GM18861 (cell line): ENCODE data around the gene MEIOSIN.

Experiments used
- ATAC-seq: cut with Tn5 transposase; IDR thresholded peaks from one replicate; pipeline ENCODE4 v1.9.1; 2021; ENCODE audit not compliant: unreplicated experiment

MEIOSIN gene

GRCh38 chr19:45779231-45780145 lies 46.2 kb downstream of the MEIOSIN start:
- ATAC-seq = no peak

- ATAC-seq = no peak
Observed at GRCh38 chr19:45780146-45780447, 46.9 kb downstream of the MEIOSIN start.

GRCh38 chr19:45780448-45781213 lies 47.4 kb downstream of the MEIOSIN start:
- ATAC-seq = no peak

DNA sequence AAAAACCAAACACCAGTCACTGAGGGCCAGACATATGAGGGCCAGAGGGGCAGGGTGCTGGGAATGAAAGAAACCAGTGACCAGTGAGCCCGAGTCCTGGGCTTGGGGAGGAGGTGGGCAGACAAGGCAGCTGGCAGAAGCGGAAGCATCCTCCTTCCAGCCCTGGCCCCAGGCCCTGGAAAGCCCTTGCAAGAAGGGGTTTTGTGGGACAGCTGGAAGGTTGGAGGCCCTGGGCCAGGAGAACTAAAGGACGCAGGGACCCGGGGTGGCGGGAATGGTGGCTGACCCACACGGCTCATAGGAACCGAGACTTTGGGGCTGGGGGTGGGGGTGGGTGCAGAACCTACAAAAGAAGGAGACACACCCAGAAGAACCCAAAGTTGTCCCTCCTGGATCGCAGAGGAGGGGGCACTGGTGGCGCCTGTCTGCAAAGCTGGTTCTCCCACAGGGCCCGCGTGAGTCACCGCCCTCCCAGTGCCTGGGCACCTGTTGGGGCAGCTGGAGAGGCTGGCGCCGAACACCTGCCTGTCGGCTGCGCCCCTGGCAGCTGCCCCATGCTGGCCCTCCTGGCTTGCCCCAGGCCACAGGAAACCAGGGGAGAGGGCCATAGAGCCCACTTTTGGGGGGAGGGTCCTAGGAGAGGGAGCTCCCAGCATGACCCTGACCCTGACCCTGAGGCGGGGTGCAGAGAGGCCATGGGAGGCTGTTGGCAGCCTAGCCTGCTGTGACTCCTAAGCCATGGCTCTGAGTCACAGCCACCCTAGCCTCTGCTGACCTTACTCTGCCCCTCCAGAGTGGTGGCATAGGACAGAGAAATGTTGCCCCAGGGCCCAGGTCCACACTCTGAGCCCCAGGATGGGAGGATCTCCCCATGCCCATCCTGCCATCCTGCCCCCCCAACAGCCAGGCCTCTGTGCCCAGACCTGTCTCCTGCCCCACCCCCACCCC lies 48.2 kb downstream of the MEIOSIN start:
- ATAC-seq = no peak

DNA sequence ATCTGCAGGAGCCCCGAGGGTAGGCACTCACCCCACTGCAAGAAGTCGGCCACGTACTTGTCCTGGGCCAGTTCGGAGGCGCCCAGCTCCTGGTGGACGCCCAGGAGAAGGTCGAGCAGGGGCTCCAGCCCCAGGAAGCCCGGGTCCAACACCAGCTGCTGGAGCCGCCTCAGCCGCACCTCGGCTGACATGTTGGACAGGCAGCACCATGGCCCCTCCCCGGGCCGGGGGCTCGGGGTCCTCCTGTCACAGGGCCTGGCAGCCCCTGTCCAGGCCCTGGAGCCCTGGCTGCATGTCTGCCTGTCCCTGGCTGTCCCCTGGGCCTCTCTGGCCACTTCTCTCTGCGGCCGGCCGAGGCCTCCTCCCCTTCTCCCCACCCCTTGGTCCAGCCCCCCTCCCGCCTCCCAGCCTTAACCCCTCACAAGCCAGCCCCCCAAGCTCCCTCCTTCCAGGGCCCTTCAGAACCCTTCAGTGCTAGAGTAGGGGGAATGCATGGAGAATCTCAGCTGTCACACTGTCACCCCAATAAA lies 49.0 kb downstream of the MEIOSIN start, which contains the start of gene DMPK:
TSS of gene DMPK (minus strand) at position 329 of the 530 bp plus-strand sequence. CDS start at position 191, 138 bp downstream.
- ATAC-seq = no peak

GRCh38 chr19:45782820-45783785 lies 49.9 kb downstream of the MEIOSIN start:
- no peak for ATAC-seq

GRCh38 chr19:45784096-45784495 lies 50.9 kb downstream of the MEIOSIN start:
- ATAC-seq = no peak

DNA sequence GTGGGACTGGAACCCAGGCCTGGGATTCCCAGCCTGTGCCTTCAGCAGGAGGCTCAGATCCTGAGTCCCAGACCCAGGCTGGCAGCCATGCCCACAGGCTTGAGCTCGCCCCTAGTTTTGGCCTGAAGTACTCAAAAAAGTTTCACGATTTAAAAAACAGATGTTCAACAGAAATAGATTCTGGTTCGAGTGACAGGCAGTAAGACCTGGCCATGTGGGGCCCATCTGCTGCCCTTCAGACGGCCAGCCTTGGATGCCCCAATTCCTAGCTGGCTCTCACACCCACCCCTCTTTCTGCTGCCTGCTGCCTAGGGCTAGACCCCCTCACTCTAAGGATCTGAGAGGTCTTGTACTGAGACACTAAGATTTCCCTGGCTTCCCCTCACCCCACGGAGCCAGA lies 51.9 kb downstream of the MEIOSIN start:
- ATAC-seq = no peak

GRCh38 chr19:45785781-45786532 lies 52.7 kb downstream of the MEIOSIN start:
- ATAC-seq = no peak

DNA sequence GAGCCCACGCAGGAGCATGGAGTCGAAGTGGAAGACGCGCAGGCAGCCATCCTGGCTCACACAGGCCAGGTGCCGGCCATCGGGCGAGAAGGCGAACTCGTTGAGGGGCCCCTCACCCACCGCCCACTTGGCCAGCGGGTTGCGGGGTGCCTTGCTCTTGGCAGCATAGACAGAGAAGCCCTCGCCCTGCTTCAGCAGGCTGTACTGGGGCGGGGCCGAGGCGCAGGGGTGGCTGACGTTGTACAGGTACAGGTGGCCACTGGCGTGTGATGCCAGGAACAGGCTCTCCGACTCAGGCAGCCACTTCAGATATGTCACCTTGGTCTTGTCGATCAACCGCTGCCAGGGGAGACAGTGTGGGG lies 53.3 kb downstream of the MEIOSIN start:
- ATAC-seq = no peak

GRCh38 chr19:45789035-45789786 lies 56.0 kb downstream of the MEIOSIN start:
- no peak for ATAC-seq

- no peak for ATAC-seq
Observed at GRCh38 chr19:45790942-45791341, 57.7 kb downstream of the MEIOSIN start.

GRCh38 chr19:45791744-45792469 lies 58.7 kb downstream of the MEIOSIN start:
- no peak for ATAC-seq

DNA sequence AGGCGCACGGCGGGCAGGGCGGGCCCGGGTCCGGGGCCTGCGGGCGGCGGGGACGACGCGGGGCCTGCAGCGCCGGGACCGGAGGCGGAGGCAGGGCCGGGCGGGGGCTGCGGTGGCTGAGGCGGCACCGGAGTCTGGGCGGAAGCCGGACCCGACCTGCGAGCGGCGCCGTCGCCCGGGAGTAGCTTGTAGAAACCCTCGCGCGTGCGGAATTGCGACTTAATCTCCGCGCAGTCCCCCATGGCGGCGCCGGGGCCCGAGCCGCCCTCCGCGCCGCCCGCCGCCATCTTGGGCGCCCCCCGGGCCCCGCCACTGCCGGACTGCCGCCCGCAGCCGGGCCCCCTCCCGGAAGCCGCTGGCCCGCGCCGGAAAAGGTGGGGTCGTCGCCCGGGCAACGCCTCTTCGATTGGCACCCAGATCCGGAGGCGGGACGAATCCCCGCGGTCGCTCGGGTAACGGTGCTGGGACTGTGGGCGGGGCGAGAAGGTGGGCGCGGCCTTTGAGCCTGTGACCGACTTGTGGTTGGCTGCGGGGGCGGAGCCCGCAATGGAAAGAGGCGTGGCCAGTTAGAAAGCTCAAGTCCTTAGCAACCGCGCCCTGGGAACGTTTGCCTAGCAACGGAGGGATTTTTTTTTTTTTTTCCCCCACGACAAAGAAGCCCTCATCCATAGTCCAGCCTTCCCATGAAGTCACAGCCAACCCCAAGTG lies 59.4 kb downstream of the MEIOSIN start, which contains the start of gene DMWD:
TSS of gene DMWD (minus strand) at position 376 of the 708 bp plus-strand sequence. CDS start at position 287, 89 bp downstream.
- peak; percentile 81 for ATAC-seq

GRCh38 chr19:45793178-45793564 lies 59.9 kb downstream of the MEIOSIN start:
- no peak for ATAC-seq

- ATAC-seq = no peak
Observed at GRCh38 chr19:45793876-45794275, 60.6 kb downstream of the MEIOSIN start.

DNA sequence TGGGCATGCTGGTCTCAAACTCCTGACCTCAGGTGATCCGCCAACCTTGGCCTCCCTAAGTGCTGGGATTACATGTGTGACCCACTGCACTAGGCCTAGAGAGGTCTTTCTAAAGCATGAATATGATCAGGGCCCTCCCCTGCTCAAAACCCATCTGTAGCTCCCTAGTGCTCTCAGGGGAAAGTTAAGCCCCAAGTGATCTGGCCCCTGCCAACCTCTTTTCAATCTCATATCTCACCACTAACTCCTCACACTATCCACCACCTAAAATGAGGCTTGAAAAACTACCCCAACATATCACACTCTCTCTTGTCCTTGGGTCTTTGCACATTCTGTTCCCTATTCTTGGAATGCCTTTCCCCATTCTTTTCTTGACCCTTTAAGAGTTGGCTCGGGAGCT lies 61.4 kb downstream of the MEIOSIN start:
- no peak for ATAC-seq
